ENCODE measurements around the gene SNRPA1.

GRCh38 chr15:101308604-101309435, 13.8 kb upstream of the SNRPA1 start:
- TF ChIP-seq CTCF (IDR thresholded peaks at IDR 0.05) (no peak), POLR2A (IDR thresholded peaks at IDR 0.05) (no peak)

Data from testis (tissue), 2 donors.